NB4 (cell line): ENCODE data around the gene LRTM1.

Source experiments
- CTCF ChIP-seq: IDR thresholded peaks from one replicate; pipeline ENCODE4 v1.5.1; 2012; ENCODE audit warnings: low read depth, low read length
- MYC ChIP-seq: IDR thresholded peaks from 2 replicates; pipeline ENCODE4 v1.6.1; 2011; ENCODE audit warnings: low read depth, low read length

- TF ChIP-seq CTCF (no peak), MYC (no peak)
These were observed 27.6 kb upstream of the LRTM1 start for GRCh38 chr3:54955496-54955895.
